Measurements from ENCODE around the gene UGP2.
"Not testable (repeated sequence)": the region's sequence is repeated elsewhere in the genome, so short reads cannot be mapped to it uniquely, and the experiment has no call there.

UGP2 gene

GRCh38 chr2:63841254-63842022, at the start of gene UGP2:
UGP2 (plus strand) TSS chr2:63841896; CDS start chr2:63842186, 290 bp downstream.
- peak; percentile 82 to 93 for DNase-seq

GRCh38 chr2:63792530-63792929, 49.2 kb upstream of the UGP2 start:
- DNase-seq = peak in 1 of 2 experiments; percentile 38

- no peak for DNase-seq
Observed at GRCh38 chr2:63796366-63796765, 45.3 kb upstream of the UGP2 start.

GRCh38 chr2:63796796-63797195, 44.9 kb upstream of the UGP2 start:
- DNase-seq = no peak

- no peak for DNase-seq
Observed at GRCh38 chr2:63801455-63801854, 40.2 kb upstream of the UGP2 start.

- no peak for DNase-seq
Observed at GRCh38 chr2:63805412-63805811, 36.3 kb upstream of the UGP2 start.

- not testable (repeated sequence) for DNase-seq
Observed at GRCh38 chr2:63808036-63808435, 33.7 kb upstream of the UGP2 start.

GRCh38 chr2:63808911-63809310, 32.8 kb upstream of the UGP2 start:
- DNase-seq = not testable (repeated sequence)

GRCh38 chr2:63811063-63811462, 30.6 kb upstream of the UGP2 start:
- DNase-seq = no peak

- DNase-seq = not testable (repeated sequence)
Observed at GRCh38 chr2:63811870-63812269, 29.8 kb upstream of the UGP2 start.

- no peak for DNase-seq
Observed at GRCh38 chr2:63814114-63814513, 27.6 kb upstream of the UGP2 start.

- no peak for DNase-seq
Observed at GRCh38 chr2:63817382-63817781, 24.3 kb upstream of the UGP2 start.

- DNase-seq = no peak
Observed at GRCh38 chr2:63818271-63818670, 23.4 kb upstream of the UGP2 start.

- no peak for DNase-seq
Observed at GRCh38 chr2:63819256-63819655, 22.4 kb upstream of the UGP2 start.

- DNase-seq = no peak
Observed at GRCh38 chr2:63819765-63820717, 21.7 kb upstream of the UGP2 start.

- no peak for DNase-seq
Observed at GRCh38 chr2:63820969-63821368, 20.7 kb upstream of the UGP2 start.

GRCh38 chr2:63821396-63821795, 20.3 kb upstream of the UGP2 start:
- no peak for DNase-seq

- no peak for DNase-seq
Observed at GRCh38 chr2:63822478-63822877, 19.2 kb upstream of the UGP2 start.

GRCh38 chr2:63827749-63828148, 13.9 kb upstream of the UGP2 start:
- DNase-seq = peak in 1 of 2 experiments; percentile 42

- DNase-seq = no peak
Observed at GRCh38 chr2:63831176-63831575, 10.5 kb upstream of the UGP2 start.

GRCh38 chr2:63834401-63834800, 7.3 kb upstream of the UGP2 start:
- no peak for DNase-seq

- DNase-seq = no peak
Observed at GRCh38 chr2:63837036-63837594, 4.6 kb upstream of the UGP2 start.

- DNase-seq = no peak
Observed at GRCh38 chr2:63840081-63840784, 1.5 kb upstream of the UGP2 start.
